ENCODE measurements around the gene NES.

Gene NES

DNA sequence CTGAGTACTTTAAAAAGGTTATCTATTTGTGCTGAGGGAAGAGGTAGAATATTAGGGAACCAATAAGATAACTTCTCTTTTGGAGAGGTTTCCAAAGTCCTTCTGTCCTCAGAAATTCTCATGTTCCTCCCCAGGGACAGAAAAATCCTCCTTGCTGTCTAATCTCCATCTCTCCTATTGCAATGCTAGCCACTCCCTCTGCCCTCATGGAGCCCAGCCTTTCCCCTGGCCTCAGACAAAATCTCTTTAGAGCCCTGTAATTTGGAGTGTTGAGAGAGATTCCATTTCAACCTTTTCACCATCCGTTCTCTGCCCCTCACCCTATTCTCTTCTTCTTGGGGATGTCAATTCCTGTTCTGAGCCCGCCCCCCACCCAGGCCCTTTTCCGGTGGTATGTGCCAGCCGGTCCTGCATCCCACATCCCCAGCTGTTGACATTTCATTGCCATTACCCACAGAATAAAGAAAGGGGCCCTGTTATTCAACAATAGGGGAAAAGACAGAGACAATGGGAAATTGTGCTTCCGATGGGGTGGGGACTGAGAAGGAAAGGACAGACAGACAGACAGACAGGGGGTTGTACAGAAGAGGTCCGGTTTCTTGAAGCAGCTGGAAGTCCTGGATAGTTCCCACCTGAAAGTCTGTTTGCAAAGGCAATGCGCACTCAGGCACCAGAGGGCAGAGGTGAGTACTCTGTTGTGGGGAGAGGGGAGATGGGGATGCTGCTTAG lies 58.2 kb downstream of the NES start, which contains the start of gene HAPLN2:
HAPLN2 (plus strand) TSS at position 563 of the 729 bp plus-strand sequence. CDS start 4,076 bp downstream, outside the sequence.
- peak; percentile 50 for DNase-seq

Data from hematopoietic multipotent progenitor cell treated with erythropoietin and hydrocortisone succinate and interleukin-3 and kit ligand, for 4 days (in vitro differentiated cells).